HepG2 (cell line): ENCODE measurements around the gene FCHO2.

Experiments used
- CCAR2 ChIP-seq: fragments of 200-400 bp; formaldehyde crosslinking; optimal IDR thresholded peaks from 2 replicates; pipeline ENCODE3; 2018; ENCODE audit warnings: low read depth, mild to moderate bottlenecking, low read length, moderate library complexity
- CEBPB ChIP-seq: IDR thresholded peaks from 2 replicates; pipeline ENCODE4 v1.6.1; 2011; ENCODE audit warnings: low read depth, low read length, improper control_type of control experiment, borderline replicate concordance
- CREM ChIP-seq, 2 experiments: sonication (generic) in 1 of 2; formaldehyde crosslinking in 1 of 2; IDR thresholded peaks; 2 replicates each; pipeline versions ENCODE4 v1.4.0 to v1.6.1; 2016 to 2020; ENCODE audit warnings: antibody characterized with exemption in 1 of 2, mild to moderate bottlenecking in 1 of 2, missing genetic modification reagents in 1 of 2
- FOXK2 ChIP-seq: fragments of 450-650 bp; IDR thresholded peaks from 2 replicates; pipeline ENCODE4 v1.6.1; 2016
- GTF2F1 ChIP-seq: fragments of 150-350 bp; IDR thresholded peaks from 2 replicates; pipeline ENCODE4 v1.6.1; 2014; ENCODE audit warnings: low read length
- HDAC6 ChIP-seq: fragments of 200-600 bp; sonication (generic); IDR thresholded peaks from 2 replicates; pipeline ENCODE4 v1.7.0; 2017; ENCODE audit warnings: mild to moderate bottlenecking, antibody characterized with exemption, low read length, low read depth
- MIER2 ChIP-seq: IDR thresholded peaks from 2 replicates; pipeline ENCODE4 v1.6.1; 2016; ENCODE audit warnings: missing biosample characterization, missing genetic modification reagents
- NFYB ChIP-seq: sonication (generic); formaldehyde crosslinking; IDR thresholded peaks from 2 replicates; pipeline ENCODE4 v1.4.0; 2020; ENCODE audit warnings: missing genetic modification reagents
- POLR2A ChIP-seq, 2 experiments: IDR thresholded peaks; 2 replicates each; pipeline ENCODE4 v1.6.1; 2011; ENCODE audit warnings: low read depth in 2 of 2, low read length in 2 of 2, mild to moderate bottlenecking in 1 of 2, moderate library complexity in 1 of 2; ENCODE audit not compliant: insufficient read depth in 1 of 2
- ZNF703 ChIP-seq: sonication (generic); formaldehyde crosslinking; IDR thresholded peaks from 2 replicates; pipeline ENCODE4 v1.5.1; 2020; ENCODE audit warnings: missing genetic modification reagents, mild to moderate bottlenecking, moderate library complexity, borderline replicate concordance
- ZNF747 ChIP-seq: sonication (generic); formaldehyde crosslinking; IDR thresholded peaks from 2 replicates; pipeline ENCODE4 v1.8.1; 2023; ENCODE audit warnings: missing genetic modification reagents, mild to moderate bottlenecking, borderline replicate concordance
- TF ChIP-seq, protein P1 (sequence below): sonication (generic); formaldehyde crosslinking; IDR thresholded peaks from 2 replicates; pipeline ENCODE4 v1.5.0; 2020; ENCODE audit warnings: mild to moderate bottlenecking, missing genetic modification reagents, moderate library complexity

DNA sequence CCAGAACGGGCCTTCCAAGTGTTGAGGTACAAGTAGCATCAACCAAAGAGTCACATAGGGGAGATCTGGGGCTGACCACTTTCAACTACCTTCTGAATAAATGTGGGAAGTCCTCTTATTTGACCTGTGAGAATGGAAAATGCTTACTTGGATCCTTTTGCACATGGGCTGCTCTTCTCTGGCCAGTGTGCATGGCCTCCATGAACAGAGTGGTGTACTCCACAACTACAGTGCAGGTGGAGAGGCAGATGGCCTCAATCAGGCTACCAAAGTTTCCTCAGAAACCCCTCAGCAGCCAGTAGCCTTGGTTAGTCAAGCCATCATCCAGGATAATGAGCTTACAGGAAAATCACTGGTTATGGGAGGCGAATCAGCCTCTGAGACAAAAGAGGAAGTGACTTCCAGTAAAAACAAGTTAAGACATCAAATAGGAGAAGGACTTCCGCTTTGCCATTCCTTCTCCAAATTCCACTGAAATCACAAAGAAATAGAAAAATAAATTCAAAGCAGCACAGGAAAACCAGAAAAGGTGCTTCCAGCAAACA, 18.3 kb upstream of the FCHO2 start:
- TF ChIP-seq CEBPB (no peak), ZNF747 (no peak), GTF2F1 (no peak), FOXK2 (no peak), MIER2 (CRISPR knock-in tag) (no peak), POLR2A (IDR thresholded peaks at IDR 0.05; ENCODE audit: insufficient read depth in 1 of 2, low read depth in 2 of 2, low read length in 2 of 2) (no peak), ZNF703 (CRISPR knock-in tag) (no peak), NFYB (CRISPR knock-in tag) (no peak), CCAR2 (no peak), HDAC6 (no peak), CREM (IDR thresholded peaks at IDR 0.05) (no peak), CREM (CRISPR knock-in tag; IDR thresholded peaks at IDR 0.05) (no peak)
- TF ChIP-seq, protein P1, sequence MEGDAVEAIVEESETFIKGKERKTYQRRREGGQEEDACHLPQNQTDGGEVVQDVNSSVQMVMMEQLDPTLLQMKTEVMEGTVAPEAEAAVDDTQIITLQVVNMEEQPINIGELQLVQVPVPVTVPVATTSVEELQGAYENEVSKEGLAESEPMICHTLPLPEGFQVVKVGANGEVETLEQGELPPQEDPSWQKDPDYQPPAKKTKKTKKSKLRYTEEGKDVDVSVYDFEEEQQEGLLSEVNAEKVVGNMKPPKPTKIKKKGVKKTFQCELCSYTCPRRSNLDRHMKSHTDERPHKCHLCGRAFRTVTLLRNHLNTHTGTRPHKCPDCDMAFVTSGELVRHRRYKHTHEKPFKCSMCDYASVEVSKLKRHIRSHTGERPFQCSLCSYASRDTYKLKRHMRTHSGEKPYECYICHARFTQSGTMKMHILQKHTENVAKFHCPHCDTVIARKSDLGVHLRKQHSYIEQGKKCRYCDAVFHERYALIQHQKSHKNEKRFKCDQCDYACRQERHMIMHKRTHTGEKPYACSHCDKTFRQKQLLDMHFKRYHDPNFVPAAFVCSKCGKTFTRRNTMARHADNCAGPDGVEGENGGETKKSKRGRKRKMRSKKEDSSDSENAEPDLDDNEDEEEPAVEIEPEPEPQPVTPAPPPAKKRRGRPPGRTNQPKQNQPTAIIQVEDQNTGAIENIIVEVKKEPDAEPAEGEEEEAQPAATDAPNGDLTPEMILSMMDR (CRISPR knock-in tag): no peak
